Measurements from ENCODE around the gene ATF6B. TPM values are rescaled to one million over a fixed set of nuclear protein-coding genes. Genes with fewer than 3 reads are reported as not detected.

Gene ATF6B
- total and polyA plus RNA-seq, 3 experiments from 2014 or later = 20.7 to 74.4 (median 72.5) TPM

GRCh38 chr6:32137454-32137853, 9.4 kb upstream of the ATF6B start:
- Mint-ChIP-seq H3K9me3 (no peaks in the 10 kb centered on the region), H3K4me3 (no peak overlapping the region), H3K36me3 (no peaks in the 10 kb centered on the region), H3K4me1 (no peaks in the 10 kb centered on the region), H3K27ac (no peak overlapping the region), H3K27me3 (peaks cover 15 to 17% of the 10 kb centered on the region in 2 donors)
- no peaks in the 10 kb centered on the region for H3K4me1 ChIP-seq (ENCODE audit: insufficient read depth, low read length)
- no peaks in the 10 kb centered on the region for H3K9me3 ChIP-seq (ENCODE audit: low read length)
- no peak overlapping the region for H3K27ac ChIP-seq (ENCODE audit: low read depth, low read length)
- H3K36me3 ChIP-seq (ENCODE audit: insufficient read depth, low read length) = no peaks in the 10 kb centered on the region
- CTCF ChIA-PET = no interaction called here
- POLR2A ChIA-PET = no interaction called here
- DNase-seq = no peak
- no peaks in the 10 kb centered on the region for H3K27me3 ChIP-seq (ENCODE audit: insufficient read depth, low read length, poor library complexity, severe bottlenecking)
- no peak overlapping the region for H3K4me3 ChIP-seq (ENCODE audit: low read length)

- Histone ChIP-seq H3K4me3 (ENCODE audit: low read length) (no peak overlapping the region), H3K9me3 (ENCODE audit: low read length) (no peaks in the 10 kb centered on the region), H3K27me3 (ENCODE audit: insufficient read depth, low read length, poor library complexity, severe bottlenecking) (no peaks in the 10 kb centered on the region), H3K27ac (ENCODE audit: low read depth, low read length) (no peak overlapping the region), H3K4me1 (ENCODE audit: insufficient read depth, low read length) (peaks cover 11% of the 10 kb centered on the region), H3K36me3 (ENCODE audit: insufficient read depth, low read length) (no peaks in the 10 kb centered on the region)
- Mint-ChIP-seq H3K4me3 (no peak overlapping the region), H3K4me1 (peaks cover 15 to 17% (median 16%) of the 10 kb centered on the region in 3 donors), H3K36me3 (peaks cover 0 to 4% (median 3%) of the 10 kb centered on the region in 3 donors), H3K9me3 (no peaks in the 10 kb centered on the region), H3K27me3 (peaks cover 4 to 11% of the 10 kb centered on the region in 2 donors), H3K27ac (peak overlapping the region in 1 of 8 donors; percentile 6)
- CTCF ChIA-PET = no interaction called here
- POLR2A ChIA-PET = no interaction called here
- no peak for DNase-seq
Measured at GRCh38 chr6:32133786-32134185, 5.7 kb upstream of the ATF6B start.

- Mint-ChIP-seq H3K9me3 (no peaks in the 10 kb centered on the region), H3K27ac (no peak overlapping the region), H3K4me1 (peaks cover 30 to 33% (median 31%) of the 10 kb centered on the region in 3 donors), H3K4me3 (peak overlapping the region in 4 of 7 donors; percentile 1 to 68 (median 24)), H3K27me3 (peaks cover 5 to 11% of the 10 kb centered on the region in 2 donors), H3K36me3 (peaks cover 0 to 14% (median 3%) of the 10 kb centered on the region in 3 donors)
- Histone ChIP-seq H3K36me3 (ENCODE audit: insufficient read depth, low read length) (peaks cover 2% of the 10 kb centered on the region), H3K27me3 (ENCODE audit: insufficient read depth, low read length, poor library complexity, severe bottlenecking) (no peaks in the 10 kb centered on the region), H3K4me3 (ENCODE audit: low read length) (no peak overlapping the region), H3K27ac (ENCODE audit: low read depth, low read length) (no peak overlapping the region), H3K4me1 (ENCODE audit: insufficient read depth, low read length) (peaks cover 22% of the 10 kb centered on the region), H3K9me3 (ENCODE audit: low read length) (no peaks in the 10 kb centered on the region)
- ChIA-PET POLR2A (interaction anchor here (0.6 kb wide), 1 partner anchor 11 kb away, joined by 6 read pairs; no protein-coding TSS in a partner anchor), CTCF (no interaction called here)
- DNase-seq = no peak
Measured at GRCh38 chr6:32132110-32132509, 4.1 kb upstream of the ATF6B start.

GRCh38 chr6:32131439-32131948, 3.4 kb upstream of the ATF6B start:
- Mint-ChIP-seq H3K4me1 (peaks cover 36 to 39% (median 37%) of the 10 kb centered on the region in 3 donors), H3K27me3 (peaks cover 6 to 11% of the 10 kb centered on the region in 2 donors), H3K36me3 (peaks cover 0 to 20% (median 3%) of the 10 kb centered on the region in 3 donors), H3K27ac (peak overlapping the region in 1 of 8 donors; percentile 47), H3K9me3 (no peaks in the 10 kb centered on the region), H3K4me3 (peak overlapping the region in 6 of 7 donors; percentile 28 to 74 (median 56))
- CTCF ChIA-PET = interaction anchor here (3.1 kb wide), 1 partner anchor 64 kb away, joined by 18 read pairs; no protein-coding TSS in a partner anchor
- POLR2A ChIA-PET = interaction anchor here (0.6 kb wide), 1 partner anchor 12 kb away, joined by 6 read pairs; no protein-coding TSS in a partner anchor
- H3K4me3 ChIP-seq (ENCODE audit: low read length) = no peak overlapping the region
- H3K9me3 ChIP-seq (ENCODE audit: low read length) = no peaks in the 10 kb centered on the region
- H3K4me1 ChIP-seq (ENCODE audit: insufficient read depth, low read length) = peaks cover 28% of the 10 kb centered on the region
- DNase-seq = no peak
- peaks cover 5% of the 10 kb centered on the region for H3K36me3 ChIP-seq (ENCODE audit: insufficient read depth, low read length)
- H3K27me3 ChIP-seq (ENCODE audit: insufficient read depth, low read length, poor library complexity, severe bottlenecking) = no peaks in the 10 kb centered on the region
- H3K27ac ChIP-seq (ENCODE audit: low read depth, low read length) = peak overlapping the region; percentile 17

GRCh38 chr6:32129297-32130088, 1.4 kb upstream of the ATF6B start:
- DNase-seq = no peak
- Histone ChIP-seq H3K4me1 (ENCODE audit: insufficient read depth, low read length) (peaks cover 30% of the 10 kb centered on the region), H3K4me3 (ENCODE audit: low read length) (peak overlapping the region; percentile 97), H3K27me3 (ENCODE audit: insufficient read depth, low read length, poor library complexity, severe bottlenecking) (no peaks in the 10 kb centered on the region), H3K9me3 (ENCODE audit: low read length) (no peaks in the 10 kb centered on the region), H3K27ac (ENCODE audit: low read depth, low read length) (peak overlapping the region; percentile 84), H3K36me3 (ENCODE audit: insufficient read depth, low read length) (peaks cover 17% of the 10 kb centered on the region)
- Mint-ChIP-seq H3K9me3 (no peaks in the 10 kb centered on the region), H3K36me3 (peaks cover 3 to 33% (median 3%) of the 10 kb centered on the region in 3 donors), H3K4me1 (peaks cover 42 to 50% (median 47%) of the 10 kb centered on the region in 3 donors), H3K4me3 (peak overlapping the region; percentile 86 to 97 (median 93)), H3K27ac (peak overlapping the region; percentile 85 to 97 (median 95)), H3K27me3 (peaks cover 6 to 7% of the 10 kb centered on the region in 2 donors)
- POLR2A ChIA-PET = interaction anchor here (0.6 to 3.6 kb wide), 6 partner anchors 15 to 843 kb away, joined by 3 to 34 read pairs (median 3); a partner anchor contains a TSS
- CTCF ChIA-PET = interaction anchor here (0.8 to 3.1 kb wide), 7 partner anchors 9 to 267 kb away, joined by 3 to 18 read pairs (median 3); partner anchors contain the start of genes NEU1 and PRRT1

GRCh38 chr6:32128751-32129296, 778 bp upstream of the ATF6B start:
- Histone ChIP-seq H3K4me3 (ENCODE audit: low read length) (peak overlapping the region; percentile 97), H3K4me1 (ENCODE audit: insufficient read depth, low read length) (peaks cover 30% of the 10 kb centered on the region), H3K36me3 (ENCODE audit: insufficient read depth, low read length) (peaks cover 24% of the 10 kb centered on the region), H3K27me3 (ENCODE audit: insufficient read depth, low read length, poor library complexity, severe bottlenecking) (no peaks in the 10 kb centered on the region), H3K9me3 (ENCODE audit: low read length) (no peaks in the 10 kb centered on the region), H3K27ac (ENCODE audit: low read depth, low read length) (peak overlapping the region; percentile 84)
- CTCF ChIA-PET = interaction anchor here (0.8 to 3.1 kb wide), 7 partner anchors 8 to 66 kb away, joined by 3 to 18 read pairs (median 4); partner anchors contain the start of gene PRRT1
- Mint-ChIP-seq H3K9me3 (no peaks in the 10 kb centered on the region), H3K27ac (peak overlapping the region; percentile 85 to 99 (median 98)), H3K4me3 (peak overlapping the region; percentile 95 to 100 (median 99)), H3K27me3 (peaks cover 5% of the 10 kb centered on the region in 2 donors), H3K36me3 (peaks cover 3 to 40% (median 7%) of the 10 kb centered on the region in 3 donors), H3K4me1 (peaks cover 47 to 56% (median 53%) of the 10 kb centered on the region in 3 donors)
- POLR2A ChIA-PET = interaction anchor here (0.7 to 3.6 kb wide), 4 partner anchors 62 to 843 kb away, joined by 3 to 34 read pairs (median 6); partner anchors contain the start of gene PBX2
- no peak for DNase-seq

GRCh38 chr6:32127409-32127716, 683 bp downstream of the ATF6B start:
- peak overlapping the region; percentile 96 for H3K4me3 ChIP-seq (ENCODE audit: low read length)
- no peak for DNase-seq
- peak overlapping the region; percentile 95 for H3K27ac ChIP-seq (ENCODE audit: low read depth, low read length)
- H3K27ac Mint-ChIP-seq = peak overlapping the region; percentile 85 to 99 (median 98)
- CTCF ChIA-PET = interaction anchor here (1.1 to 1.6 kb wide), 2 partner anchors 27 to 68 kb away, joined by 5 to 6 read pairs; no protein-coding TSS in a partner anchor
- peaks cover 30% of the 10 kb centered on the region for H3K4me1 ChIP-seq (ENCODE audit: insufficient read depth, low read length)
- H3K27me3 Mint-ChIP-seq = peaks cover 2 to 3% of the 10 kb centered on the region in 2 donors
- no peaks in the 10 kb centered on the region for H3K27me3 ChIP-seq (ENCODE audit: insufficient read depth, low read length, poor library complexity, severe bottlenecking)
- peaks cover 3 to 51% (median 9%) of the 10 kb centered on the region in 3 donors for H3K36me3 Mint-ChIP-seq
- H3K36me3 ChIP-seq (ENCODE audit: insufficient read depth, low read length) = peaks cover 26% of the 10 kb centered on the region
- peak overlapping the region; percentile 95 to 100 (median 99) for H3K4me3 Mint-ChIP-seq
- no peaks in the 10 kb centered on the region for H3K9me3 Mint-ChIP-seq
- H3K4me1 Mint-ChIP-seq = peaks cover 48 to 63% (median 59%) of the 10 kb centered on the region in 3 donors
- POLR2A ChIA-PET = interaction anchor here (0.9 to 3.6 kb wide), 4 partner anchors 13 to 845 kb away, joined by 3 to 34 read pairs (median 6); no protein-coding TSS in a partner anchor
- H3K9me3 ChIP-seq (ENCODE audit: low read length) = no peaks in the 10 kb centered on the region

All from CD8-positive, alpha-beta memory T cell (primary cell).